Stimulated activated CD4-positive, alpha-beta T cell treated with anti-CD3 and anti-CD28 coated beads, Interleukin-4, amount 100 ng/mL, for 1 hour (primary cell): Measurements from ENCODE around the gene NUAK1.

Source experiments
- DNase-seq: peaks from one replicate; pipeline ENCODE4 v3.0.0-alpha.2; 2020

The NUAK1 gene

GRCh38 chr12:106128585-106129328 lies 10.0 kb downstream of the NUAK1 start:
- no peak for DNase-seq

GRCh38 chr12:106127338-106128126 lies 11.2 kb downstream of the NUAK1 start:
- no peak for DNase-seq

GRCh38 chr12:106126441-106127337 lies 12.1 kb downstream of the NUAK1 start:
- DNase-seq = no peak

- no peak for DNase-seq
These were observed 13.2 kb downstream of the NUAK1 start for GRCh38 chr12:106125351-106126095.

- no peak for DNase-seq
These were observed 15.1 kb downstream of the NUAK1 start for GRCh38 chr12:106123551-106124081.

- no peak for DNase-seq
These were observed 15.6 kb downstream of the NUAK1 start for GRCh38 chr12:106123110-106123509.

GRCh38 chr12:106122004-106122403 lies 16.8 kb downstream of the NUAK1 start:
- DNase-seq = no peak

- DNase-seq = no peak
These were observed 18.1 kb downstream of the NUAK1 start for GRCh38 chr12:106120519-106121105.

GRCh38 chr12:106119301-106119700 lies 19.5 kb downstream of the NUAK1 start:
- no peak for DNase-seq

GRCh38 chr12:106118381-106119130 lies 20.2 kb downstream of the NUAK1 start:
- no peak for DNase-seq

GRCh38 chr12:106115440-106115839 lies 23.3 kb downstream of the NUAK1 start:
- no peak for DNase-seq

- DNase-seq = no peak
These were observed 24.2 kb downstream of the NUAK1 start for GRCh38 chr12:106114447-106115068.

- no peak for DNase-seq
These were observed 24.8 kb downstream of the NUAK1 start for GRCh38 chr12:106113824-106114446.

- DNase-seq = no peak
These were observed 25.3 kb downstream of the NUAK1 start for GRCh38 chr12:106113446-106113823.

GRCh38 chr12:106113042-106113441 lies 25.7 kb downstream of the NUAK1 start:
- no peak for DNase-seq

- no peak for DNase-seq
These were observed 26.5 kb downstream of the NUAK1 start for GRCh38 chr12:106112145-106112821.

- no peak for DNase-seq
These were observed 28.0 kb downstream of the NUAK1 start for GRCh38 chr12:106110626-106111300.

GRCh38 chr12:106109168-106109910 lies 29.4 kb downstream of the NUAK1 start:
- no peak for DNase-seq
